C4-2B (cell line): ENCODE data around the gene CACNB4.

Source experiments
- H3K27ac ChIP-seq: fragments of 450-650 bp; 2 replicates; pipeline ENCODE4 v1.5.1; 2017
- ZFX ChIP-seq: fragments of 450-650 bp; IDR thresholded peaks from 2 replicates; pipeline ENCODE4 v1.6.1; 2017
- TF ChIP-seq, protein P1 (sequence below): fragments of 450-650 bp; conservative IDR thresholded peaks from 2 replicates; pipeline ENCODE4 v1.5.1; 2017; ENCODE audit warnings: mild to moderate bottlenecking

Gene CACNB4

DNA sequence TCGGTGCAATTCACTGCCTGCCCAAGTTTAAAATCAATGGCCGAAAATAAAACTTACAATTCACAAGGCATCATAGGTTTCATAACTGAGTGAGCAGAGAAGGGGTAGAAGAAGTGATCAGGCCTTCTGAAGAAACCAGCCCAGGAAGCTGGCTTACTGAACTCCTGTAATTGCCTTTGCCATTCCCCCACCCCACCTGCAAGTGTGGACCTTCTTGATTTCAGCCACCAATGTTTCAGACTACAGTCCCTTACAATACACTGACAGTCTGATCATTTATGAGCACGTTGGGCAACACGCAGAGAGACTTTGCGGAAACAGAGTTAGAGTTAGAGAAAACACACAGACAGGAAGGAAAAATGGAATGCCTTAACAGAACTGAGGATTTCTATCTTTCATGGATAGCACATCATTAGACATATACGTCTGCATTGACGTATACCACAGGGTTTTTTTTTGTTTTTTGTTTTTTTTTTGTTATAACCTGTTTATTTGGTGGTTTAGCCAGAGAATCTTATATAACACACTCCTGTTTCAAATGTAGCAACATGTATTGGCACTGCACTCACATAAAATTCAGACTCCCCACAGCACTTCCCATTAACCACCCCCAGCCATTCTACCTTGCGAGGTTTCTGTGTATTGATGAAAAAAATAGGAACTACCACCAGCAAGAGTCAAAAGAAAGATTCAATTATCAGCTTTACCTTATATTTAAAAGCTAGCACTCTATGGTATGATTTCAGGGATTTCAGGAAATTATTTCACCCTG is 126.4 kb downstream of the CACNB4 start:
- TF ChIP-seq ZFX = no peak
- TF ChIP-seq, protein P1, sequence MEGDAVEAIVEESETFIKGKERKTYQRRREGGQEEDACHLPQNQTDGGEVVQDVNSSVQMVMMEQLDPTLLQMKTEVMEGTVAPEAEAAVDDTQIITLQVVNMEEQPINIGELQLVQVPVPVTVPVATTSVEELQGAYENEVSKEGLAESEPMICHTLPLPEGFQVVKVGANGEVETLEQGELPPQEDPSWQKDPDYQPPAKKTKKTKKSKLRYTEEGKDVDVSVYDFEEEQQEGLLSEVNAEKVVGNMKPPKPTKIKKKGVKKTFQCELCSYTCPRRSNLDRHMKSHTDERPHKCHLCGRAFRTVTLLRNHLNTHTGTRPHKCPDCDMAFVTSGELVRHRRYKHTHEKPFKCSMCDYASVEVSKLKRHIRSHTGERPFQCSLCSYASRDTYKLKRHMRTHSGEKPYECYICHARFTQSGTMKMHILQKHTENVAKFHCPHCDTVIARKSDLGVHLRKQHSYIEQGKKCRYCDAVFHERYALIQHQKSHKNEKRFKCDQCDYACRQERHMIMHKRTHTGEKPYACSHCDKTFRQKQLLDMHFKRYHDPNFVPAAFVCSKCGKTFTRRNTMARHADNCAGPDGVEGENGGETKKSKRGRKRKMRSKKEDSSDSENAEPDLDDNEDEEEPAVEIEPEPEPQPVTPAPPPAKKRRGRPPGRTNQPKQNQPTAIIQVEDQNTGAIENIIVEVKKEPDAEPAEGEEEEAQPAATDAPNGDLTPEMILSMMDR = no peak
- no peak overlapping the region for H3K27ac ChIP-seq

DNA sequence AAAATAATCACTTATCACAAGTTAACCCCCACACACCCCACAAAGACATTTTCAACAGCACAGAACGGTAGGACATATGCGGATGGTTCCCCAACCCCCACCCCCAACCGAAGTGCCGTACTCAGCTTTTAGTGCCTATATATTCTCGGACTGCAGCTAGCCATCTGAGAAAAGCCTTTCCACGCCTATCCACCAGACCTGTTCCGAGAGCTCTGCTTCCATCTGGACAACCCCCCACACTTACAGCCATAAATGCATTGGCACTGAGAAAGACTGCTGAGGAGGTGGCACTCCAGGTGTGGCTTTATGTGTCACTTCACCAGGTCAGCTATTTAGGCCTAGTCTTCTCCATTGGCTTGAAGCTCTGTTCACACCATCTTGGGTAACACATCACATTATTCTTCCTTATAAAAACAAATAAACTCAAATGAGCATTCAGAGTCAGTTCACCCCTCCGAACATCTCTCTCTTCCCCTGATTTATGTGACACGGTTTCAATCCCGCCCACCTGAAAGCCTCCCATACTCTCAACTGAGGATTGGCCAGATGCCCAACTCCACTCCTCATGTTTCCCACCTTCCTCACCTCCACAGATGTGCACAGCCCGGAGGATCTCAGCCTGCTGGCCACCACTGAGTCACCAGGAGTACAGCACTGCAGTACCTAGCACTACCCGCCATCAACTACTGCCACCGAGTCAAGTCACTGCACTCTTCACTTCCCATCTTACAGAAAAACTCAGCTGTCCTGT is 127.4 kb downstream of the CACNB4 start:
- TF ChIP-seq, protein P1 = no peak
- TF ChIP-seq ZFX = no peak
- H3K27ac ChIP-seq = no peak overlapping the region

DNA sequence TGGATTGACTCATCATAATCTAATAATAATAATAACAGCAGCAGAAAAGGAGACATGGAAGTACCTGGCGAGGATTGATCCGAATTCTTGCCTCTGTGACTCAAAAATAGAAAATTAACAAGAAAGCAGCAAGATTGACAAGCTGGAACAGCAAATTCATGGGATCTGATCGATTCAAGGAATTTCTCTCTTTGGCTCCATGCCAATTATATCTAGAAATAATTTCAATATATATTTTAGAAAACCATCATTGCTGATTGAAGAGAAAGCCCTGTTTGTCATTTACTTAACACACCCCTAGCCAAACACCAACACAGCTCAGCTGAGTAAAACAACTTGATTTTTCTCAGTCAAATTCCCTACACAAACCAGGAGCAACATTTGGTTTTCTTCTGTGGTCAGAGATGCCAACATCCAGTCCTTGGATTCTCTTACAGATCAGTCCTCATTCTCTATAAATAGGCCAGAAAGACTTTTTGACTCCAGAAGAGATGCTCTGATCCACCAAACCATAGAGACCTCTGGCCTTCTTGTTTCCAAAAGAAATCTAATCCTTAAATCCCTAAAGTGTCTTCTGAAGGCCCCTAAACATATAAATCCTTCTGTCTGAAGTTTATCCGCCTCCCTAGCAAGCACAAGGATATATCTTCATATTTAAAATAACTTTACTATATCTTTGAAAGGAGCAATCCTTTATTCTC is 129.9 kb downstream of the CACNB4 start:
- no peak for TF ChIP-seq ZFX
- TF ChIP-seq, protein P1 = no peak

DNA sequence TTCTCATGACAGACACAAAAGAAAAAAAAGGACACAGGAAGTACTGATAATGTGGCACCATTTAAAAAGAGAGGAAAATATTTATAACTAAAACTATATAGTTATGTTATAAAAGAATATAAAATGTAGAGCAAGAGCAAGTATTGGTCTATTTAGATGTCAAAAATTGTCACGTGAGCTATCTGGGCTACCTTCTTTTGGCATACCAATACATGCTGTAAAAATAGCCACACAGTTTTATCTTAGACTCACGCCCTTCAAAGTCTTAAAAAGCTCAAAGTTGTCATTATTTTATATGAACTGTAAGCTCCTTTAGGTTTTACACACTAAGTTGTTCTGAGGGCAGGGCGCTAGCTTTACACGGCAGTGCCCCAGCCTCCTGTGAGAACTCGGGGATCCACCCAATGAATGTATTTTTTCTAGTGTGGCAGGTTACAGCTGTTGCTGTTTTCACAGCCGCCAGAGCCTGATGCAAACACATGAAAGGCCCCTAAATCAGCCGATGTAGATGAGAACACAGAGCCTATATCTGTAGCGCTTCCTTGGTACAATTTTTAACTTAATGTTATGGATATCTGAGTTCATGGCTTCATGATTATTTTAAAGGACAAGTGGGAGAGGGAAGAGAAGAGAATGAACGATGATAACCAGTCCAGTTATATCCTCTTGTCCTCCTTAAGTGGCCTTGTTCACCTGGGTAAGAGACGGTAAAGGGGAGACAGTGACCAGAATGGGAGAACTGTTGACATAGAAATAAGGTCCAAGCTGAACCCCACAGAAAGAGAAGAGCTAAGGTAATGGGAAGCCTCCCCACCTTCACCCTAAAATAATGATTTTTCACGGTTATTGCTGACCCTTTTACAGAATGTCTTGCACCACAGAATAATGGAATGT is 130.8 kb downstream of the CACNB4 start:
- TF ChIP-seq, protein P1 = no peak
- no peak for TF ChIP-seq ZFX
- H3K27ac ChIP-seq = no peak overlapping the region

More for the DNA sequence above, 129.9 kb downstream of the CACNB4 start:
- no peak overlapping the region for H3K27ac ChIP-seq

DNA sequence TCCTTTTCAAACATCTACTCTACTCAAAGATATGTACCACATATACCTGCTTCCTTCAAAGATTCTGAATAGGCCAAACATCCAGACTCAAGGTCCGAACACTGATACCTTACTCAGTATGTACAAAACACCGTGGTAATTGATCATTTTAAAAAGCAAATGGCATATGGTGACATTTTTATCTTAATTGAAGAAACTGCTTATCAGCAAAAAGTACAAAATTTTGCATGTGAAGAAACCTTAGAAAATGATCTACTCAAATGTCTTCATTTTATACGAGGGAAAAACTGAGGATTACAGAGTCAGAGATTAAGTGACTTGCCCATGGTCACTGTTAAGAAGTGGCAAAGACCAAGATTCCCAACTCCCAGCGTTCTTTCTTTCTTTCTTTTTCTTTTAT is 133.0 kb downstream of the CACNB4 start:
- TF ChIP-seq, protein P1 = no peak
- no peak for TF ChIP-seq ZFX
- H3K27ac ChIP-seq = no peak overlapping the region

DNA sequence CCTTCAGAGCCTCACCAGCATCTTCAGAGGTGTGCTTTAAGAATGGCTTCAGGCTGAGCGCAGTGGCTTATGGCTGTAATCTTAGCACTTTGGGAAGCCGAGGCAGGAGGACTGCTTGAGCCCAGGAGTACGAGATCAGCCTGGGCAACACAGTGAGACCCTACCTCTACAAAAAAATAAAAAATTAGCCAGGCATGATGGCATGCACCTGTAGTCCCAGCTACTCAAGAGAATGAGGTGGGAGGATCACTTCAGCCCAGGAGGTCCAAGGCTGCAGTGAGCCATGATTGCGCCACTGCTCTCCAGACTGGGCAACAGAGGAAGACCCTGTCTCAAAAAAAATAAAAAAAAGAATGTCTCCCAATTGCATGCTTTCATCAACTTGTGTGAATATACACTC is 137.3 kb downstream of the CACNB4 start:
- TF ChIP-seq ZFX = no peak
- TF ChIP-seq, protein P1 = no peak
- H3K27ac ChIP-seq = no peak overlapping the region
